Left ventricle myocardium inferior (tissue), 1 donor: Measurements from ENCODE around the gene C1orf159. TPM values are rescaled to one million over a fixed set of nuclear protein-coding genes. Genes with fewer than 3 reads are reported as not detected.

ENCODE experiments used
- DNase-seq: peaks from one replicate; pipeline ENCODE4 v3.0.0-alpha.2; 2020
- H3K27ac ChIP-seq: fragments of 200-600 bp; replicated peaks from 2 replicates; pipeline ENCODE4 v1.8.0; 2021
- H3K27me3 ChIP-seq: fragments of 200-600 bp; 2 replicates; pipeline ENCODE4 v1.8.0; 2021; ENCODE audit warnings: low read depth
- H3K36me3 ChIP-seq: fragments of 200-600 bp; 2 replicates; pipeline ENCODE4 v1.8.0; 2021
- H3K4me1 ChIP-seq: fragments of 200-600 bp; 2 replicates; pipeline ENCODE4 v1.8.0; 2021
- H3K4me3 ChIP-seq: fragments of 200-600 bp; 2 replicates; pipeline ENCODE4 v1.8.0; 2021; ENCODE audit warnings: mild to moderate bottlenecking, moderate library complexity
- H3K9me3 ChIP-seq: fragments of 200-600 bp; replicated peaks from 2 replicates; pipeline ENCODE4 v1.8.0; 2021
- intact Hi-C: fragments of 100-400 bp; cut with micrococcal nuclease; formaldehyde crosslinking; loops from one replicate; pipeline ENCODE4 v1.11.0; 2022
- total RNA-seq: library from RNA; stranded (reverse); fragmentation: NEBNext Ultra II Directional; extraction: Animal tissue kit (Norgen Biotek cat#: 25700); gene quantifications from one replicate; pipeline ENCODE4 v1.2.1, GENCODE V29; 2021
- TF ChIP-seq, protein P1 (sequence below): fragments of 200-600 bp; IDR thresholded peaks from 2 replicates; pipeline ENCODE4 v1.8.0; 2021; ENCODE audit warnings: antibody characterized with exemption, mild to moderate bottlenecking, borderline replicate concordance
- donor health status: DM: no; HTN: yes; CAD: no; lungs with severe emphysema.

Gene C1orf159
- total RNA-seq, 1 donor from 2014 or later, result 3.8 TPM

DNA sequence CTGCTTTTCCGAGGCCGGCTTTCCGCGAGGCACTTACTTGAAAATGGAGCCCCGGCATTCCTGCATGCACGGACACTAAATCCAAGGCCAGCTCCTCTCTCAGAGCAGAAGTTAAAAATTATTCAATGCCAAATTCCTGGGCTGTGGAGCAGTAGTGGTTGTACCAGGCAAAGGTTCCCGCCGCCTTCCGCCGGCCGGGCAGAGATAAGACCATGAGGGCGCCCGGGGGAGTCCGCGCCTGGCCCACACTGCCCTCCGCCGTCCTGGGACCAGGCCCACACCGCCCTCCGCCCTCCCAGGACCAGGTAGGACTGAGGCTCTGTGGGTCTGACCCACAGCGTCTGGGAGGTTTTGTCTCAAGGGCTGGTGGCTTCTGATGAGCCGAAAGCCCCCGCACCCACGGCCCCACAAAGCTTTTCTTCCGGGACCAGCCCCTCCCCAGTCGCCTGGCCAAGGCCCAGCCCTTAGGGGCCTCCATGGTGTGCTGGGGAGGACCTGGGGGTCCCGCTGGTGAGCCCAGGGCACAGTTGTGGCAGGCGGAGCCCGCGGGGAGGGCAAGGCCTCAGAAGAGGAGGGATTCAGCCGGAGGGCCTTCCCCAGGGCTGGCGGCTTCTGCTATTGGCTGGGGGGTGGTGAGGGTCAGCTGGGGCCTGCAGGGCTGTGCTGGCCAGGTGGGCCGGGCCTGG is 12.7 kb upstream of the C1orf159 start:
- intact Hi-C loops, result no loop called here
- Histone ChIP-seq H3K9me3 (no peaks in the 10 kb centered on the region), H3K4me1 (no peaks in the 10 kb centered on the region), H3K27me3 (peaks cover 14% of the 10 kb centered on the region), H3K4me3 (no peak overlapping the region), H3K27ac (no peak overlapping the region), H3K36me3 (no peaks in the 10 kb centered on the region)
- TF ChIP-seq, protein P1, sequence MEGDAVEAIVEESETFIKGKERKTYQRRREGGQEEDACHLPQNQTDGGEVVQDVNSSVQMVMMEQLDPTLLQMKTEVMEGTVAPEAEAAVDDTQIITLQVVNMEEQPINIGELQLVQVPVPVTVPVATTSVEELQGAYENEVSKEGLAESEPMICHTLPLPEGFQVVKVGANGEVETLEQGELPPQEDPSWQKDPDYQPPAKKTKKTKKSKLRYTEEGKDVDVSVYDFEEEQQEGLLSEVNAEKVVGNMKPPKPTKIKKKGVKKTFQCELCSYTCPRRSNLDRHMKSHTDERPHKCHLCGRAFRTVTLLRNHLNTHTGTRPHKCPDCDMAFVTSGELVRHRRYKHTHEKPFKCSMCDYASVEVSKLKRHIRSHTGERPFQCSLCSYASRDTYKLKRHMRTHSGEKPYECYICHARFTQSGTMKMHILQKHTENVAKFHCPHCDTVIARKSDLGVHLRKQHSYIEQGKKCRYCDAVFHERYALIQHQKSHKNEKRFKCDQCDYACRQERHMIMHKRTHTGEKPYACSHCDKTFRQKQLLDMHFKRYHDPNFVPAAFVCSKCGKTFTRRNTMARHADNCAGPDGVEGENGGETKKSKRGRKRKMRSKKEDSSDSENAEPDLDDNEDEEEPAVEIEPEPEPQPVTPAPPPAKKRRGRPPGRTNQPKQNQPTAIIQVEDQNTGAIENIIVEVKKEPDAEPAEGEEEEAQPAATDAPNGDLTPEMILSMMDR, result no peak
- DNase-seq, result no peak

DNA sequence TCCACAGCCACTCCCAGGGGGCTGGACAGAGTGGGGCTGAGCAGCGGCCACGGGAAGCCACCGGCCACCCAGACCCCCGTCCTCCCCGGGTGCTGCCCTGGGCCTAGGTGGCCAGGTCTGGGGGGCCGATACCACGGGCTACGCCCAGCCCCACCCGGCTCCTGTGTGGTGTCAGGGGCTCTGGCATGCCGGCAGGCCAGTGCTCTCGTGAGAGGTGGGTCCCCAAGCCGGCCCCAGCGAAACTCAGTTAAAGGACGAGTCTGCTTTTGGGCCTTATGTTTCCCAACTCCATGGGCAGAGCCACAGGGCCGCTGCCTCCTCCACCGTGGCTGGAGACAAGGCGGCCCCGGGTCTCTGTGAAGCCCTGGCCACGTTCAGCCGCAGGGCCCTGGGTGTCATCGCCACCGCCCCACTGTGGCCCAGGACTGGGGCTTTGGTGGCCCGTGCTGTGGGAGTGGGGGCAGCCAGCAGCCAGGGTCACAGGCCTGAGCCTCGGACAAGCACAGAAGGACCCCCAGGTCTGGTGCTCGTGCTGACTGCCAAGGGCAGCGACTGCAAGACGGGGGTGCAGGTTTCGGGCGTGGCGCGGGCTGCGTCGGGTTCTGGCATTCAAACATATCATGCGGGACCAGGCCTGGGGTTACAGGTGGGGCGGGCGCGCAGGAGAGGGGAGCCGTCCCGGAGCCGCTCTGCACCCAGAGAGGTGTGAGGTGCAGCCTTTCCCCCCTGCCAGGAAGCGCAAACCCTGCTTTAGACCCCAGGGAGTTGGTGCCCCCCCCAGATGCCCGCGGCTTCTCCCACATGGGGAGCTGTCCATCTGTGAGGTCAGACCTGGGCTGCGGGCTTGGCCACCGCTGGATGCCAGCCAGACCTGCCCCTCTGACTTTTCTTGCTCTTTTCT is 11.9 kb upstream of the C1orf159 start:
- Histone ChIP-seq H3K4me1 (no peaks in the 10 kb centered on the region), H3K36me3 (no peaks in the 10 kb centered on the region), H3K9me3 (no peaks in the 10 kb centered on the region), H3K27ac (no peak overlapping the region), H3K27me3 (peaks cover 6% of the 10 kb centered on the region), H3K4me3 (no peak overlapping the region)
- intact Hi-C loops, result no loop called here
- TF ChIP-seq, protein P1, result no peak
- DNase-seq, result no peak

DNA sequence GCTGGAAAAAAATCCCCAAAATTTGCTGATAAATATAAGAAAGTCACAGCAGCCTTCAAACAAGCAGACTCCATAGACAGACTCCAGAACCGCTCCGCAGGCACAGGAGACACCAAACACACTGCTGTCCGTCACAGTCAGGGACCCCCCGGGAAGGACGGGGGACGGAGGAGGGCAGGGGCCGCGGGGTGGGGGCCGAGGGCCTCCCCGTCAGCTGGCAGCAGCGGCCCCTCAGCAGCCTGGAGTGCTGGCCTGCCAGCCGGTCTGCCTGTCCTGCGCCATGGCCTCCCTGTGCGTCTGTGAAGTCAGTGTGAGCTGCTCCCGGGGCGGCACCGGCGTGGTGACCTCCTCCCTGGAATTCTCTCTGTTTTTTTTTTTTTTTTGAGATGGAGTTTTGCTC is 10.1 kb upstream of the C1orf159 start:
- TF ChIP-seq, protein P1, result no peak
- no peak for DNase-seq
- intact Hi-C loops, result no loop called here
- Histone ChIP-seq H3K36me3 (no peaks in the 10 kb centered on the region), H3K27ac (no peak overlapping the region), H3K4me3 (no peak overlapping the region), H3K9me3 (no peaks in the 10 kb centered on the region), H3K4me1 (peaks cover 10% of the 10 kb centered on the region), H3K27me3 (peaks cover 10% of the 10 kb centered on the region)

DNA sequence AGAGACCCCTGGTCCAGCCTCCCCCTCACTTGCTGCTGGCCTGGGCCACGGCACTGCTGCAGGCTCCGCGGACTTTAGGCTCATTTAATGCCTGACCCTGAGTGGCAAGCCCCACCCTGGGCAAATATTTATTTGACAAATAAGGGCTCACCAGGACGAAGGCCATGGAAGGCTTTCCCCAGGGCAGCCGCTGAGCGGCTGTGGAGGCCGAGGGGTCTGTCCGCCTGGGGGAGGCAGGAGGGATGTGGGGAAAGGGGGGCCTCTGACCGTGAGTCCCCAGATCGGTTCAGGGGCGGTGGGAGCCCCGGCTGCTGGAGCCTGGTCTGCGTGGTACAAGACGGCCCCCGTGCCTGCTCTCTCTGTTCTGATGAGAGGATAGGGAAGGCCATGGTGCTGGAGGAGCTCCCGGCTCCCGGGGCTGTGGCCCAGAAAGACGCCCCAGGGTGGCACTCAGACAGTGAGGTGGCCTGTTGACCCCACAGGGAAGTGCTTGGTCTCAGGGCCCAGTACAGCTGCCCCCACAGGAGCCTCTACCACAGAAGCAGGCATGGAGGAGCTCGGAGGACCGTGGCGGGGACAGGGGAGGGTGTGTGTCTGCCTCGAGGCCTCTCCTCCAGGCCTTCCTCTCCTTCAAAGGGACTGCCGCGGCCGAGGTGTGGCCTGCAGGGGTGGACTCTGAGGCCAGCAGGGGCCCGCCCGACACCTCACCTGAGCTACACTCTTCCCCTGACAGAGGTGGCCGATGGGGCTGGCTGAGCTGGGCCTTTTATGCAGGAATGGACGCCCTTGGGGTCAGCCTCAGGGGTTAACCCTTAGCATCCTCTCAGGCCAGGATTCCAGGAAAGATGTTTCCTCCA is 9.1 kb upstream of the C1orf159 start:
- Histone ChIP-seq H3K27ac (no peak overlapping the region), H3K9me3 (no peaks in the 10 kb centered on the region), H3K27me3 (peaks cover 20% of the 10 kb centered on the region), H3K4me1 (peaks cover 10% of the 10 kb centered on the region), H3K36me3 (no peaks in the 10 kb centered on the region), H3K4me3 (no peak overlapping the region)
- intact Hi-C loops, result no loop called here
- DNase-seq, result no peak
- TF ChIP-seq, protein P1, result no peak

DNA sequence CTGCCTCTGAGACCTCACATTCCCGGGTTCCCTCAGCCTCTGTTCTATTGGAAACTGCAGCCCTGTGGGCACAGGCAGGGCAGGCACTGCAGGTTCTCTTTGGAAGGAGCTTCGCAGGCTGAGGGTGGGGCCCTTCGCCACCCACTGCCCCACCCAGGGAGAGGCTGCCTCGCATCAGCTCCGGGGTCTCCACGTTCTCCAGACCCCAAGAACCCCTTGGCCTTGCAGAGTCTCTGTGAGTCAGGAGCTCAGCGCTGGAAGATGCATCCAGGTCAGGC is 8.6 kb upstream of the C1orf159 start:
- no peak for DNase-seq
- intact Hi-C loops, result no loop called here

More for the DNA sequence above, 8.6 kb upstream of the C1orf159 start:
- Histone ChIP-seq H3K36me3 (no peaks in the 10 kb centered on the region), H3K27ac (no peak overlapping the region), H3K4me1 (peaks cover 10% of the 10 kb centered on the region), H3K9me3 (no peaks in the 10 kb centered on the region), H3K4me3 (no peak overlapping the region), H3K27me3 (peaks cover 25% of the 10 kb centered on the region)
- TF ChIP-seq, protein P1, result no peak
